CD4-positive, CD25-positive, alpha-beta regulatory T cell (primary cell): ENCODE measurements around the gene TMEM158. TPM values are rescaled to one million over a fixed set of nuclear protein-coding genes. Genes with fewer than 3 reads are reported as not detected.

Source experiments
- ATAC-seq, 2 donors: fragments of 150-1000 bp; cut with Tn5 transposase; one replicate each; pipeline ENCODE4 v1.10.0; 2021; ENCODE audit warnings: low read depth in 2 of 2, moderate number of reproducible peaks in 2 of 2, moderate library complexity in 1 of 2
- DNase-seq, 3 donors: peaks; one replicate each; pipeline versions ENCODE4 v3.0.0 to v3.0.0-alpha.2; 2012 to 2022; ENCODE audit warnings: mixed read lengths in 1 of 3
- H3K27ac ChIP-seq: one replicate; pipeline ENCODE4 v1.7.0; 2013; ENCODE audit warnings: mild to moderate bottlenecking, low read length; ENCODE audit not compliant: insufficient read depth, poor library complexity, severe bottlenecking
- H3K27me3 ChIP-seq: one replicate; pipeline ENCODE4 v1.7.0; 2013; ENCODE audit warnings: low read length; ENCODE audit not compliant: control insufficient read depth, insufficient read depth
- H3K36me3 ChIP-seq: one replicate; pipeline ENCODE4 v1.7.0; 2013; ENCODE audit warnings: mild to moderate bottlenecking, low read length, moderate library complexity; ENCODE audit not compliant: control insufficient read depth, insufficient read depth
- H3K4me1 ChIP-seq: 2 replicates; pipeline ENCODE4 v1.7.0; 2013; ENCODE audit warnings: mild to moderate bottlenecking, low read length; ENCODE audit not compliant: insufficient read depth, control insufficient read depth, poor library complexity, severe bottlenecking
- H3K4me3 ChIP-seq: one replicate; pipeline ENCODE4 v1.7.0; 2013; ENCODE audit warnings: low read depth, mild to moderate bottlenecking, low read length, moderate library complexity
- H3K9me3 ChIP-seq, 2 experiments: 1 replicate in 1 of 2; 2 replicates in 1 of 2; pipeline ENCODE4 v1.7.0; 2013; ENCODE audit warnings: low read length in 2 of 2, mild to moderate bottlenecking in 1 of 2, moderate library complexity in 1 of 2; ENCODE audit not compliant: control insufficient read depth in 2 of 2
- H3K27ac Mint-ChIP-seq, 3 donors: one replicate each; pipeline ENCODE4 v1.8.0; 2020 to 2022; ENCODE audit warnings: mild to moderate bottlenecking in 3 of 3, mixed read lengths in 3 of 3, moderate library complexity in 2 of 3
- H3K27me3 Mint-ChIP-seq: one replicate; pipeline ENCODE4 v1.8.0; 2022; ENCODE audit warnings: mild to moderate bottlenecking, mixed read lengths
- H3K36me3 Mint-ChIP-seq: one replicate; pipeline ENCODE4 v1.8.0; 2020; ENCODE audit warnings: mixed read lengths
- H3K4me1 Mint-ChIP-seq, 4 donors: one replicate each; pipeline ENCODE4 v1.8.0; 2020 to 2022; ENCODE audit warnings: mixed read lengths in 4 of 4, mild to moderate bottlenecking in 1 of 4
- H3K4me3 Mint-ChIP-seq, 4 donors: one replicate each; pipeline ENCODE4 v1.8.0; 2020 to 2022; ENCODE audit warnings: mild to moderate bottlenecking in 4 of 4, mixed read lengths in 4 of 4, moderate library complexity in 3 of 4
- H3K9me3 Mint-ChIP-seq, 7 donors: one replicate each; pipeline ENCODE4 v1.8.0; 2020 to 2022; ENCODE audit warnings: mixed read lengths in 7 of 7, mild to moderate bottlenecking in 3 of 7, moderate library complexity in 2 of 7
- polyA plus RNA-seq, 4 donors: library from polyadenylated mRNA; unstranded; fragments of 300-500 nt; fragmentation: Illumina TruSeq; gene quantifications; one replicate each; pipeline ENCODE4 v1.2.3, GENCODE V29; 2021
- total RNA-seq: library from RNA; stranded (reverse); gene quantifications from one replicate; pipeline ENCODE4 v1.2.3, GENCODE V29; 2022

Gene TMEM158
- total and polyA plus RNA-seq, 5 donors from 2014 or later: 0.57 TPM; not detected in 4

DNA sequence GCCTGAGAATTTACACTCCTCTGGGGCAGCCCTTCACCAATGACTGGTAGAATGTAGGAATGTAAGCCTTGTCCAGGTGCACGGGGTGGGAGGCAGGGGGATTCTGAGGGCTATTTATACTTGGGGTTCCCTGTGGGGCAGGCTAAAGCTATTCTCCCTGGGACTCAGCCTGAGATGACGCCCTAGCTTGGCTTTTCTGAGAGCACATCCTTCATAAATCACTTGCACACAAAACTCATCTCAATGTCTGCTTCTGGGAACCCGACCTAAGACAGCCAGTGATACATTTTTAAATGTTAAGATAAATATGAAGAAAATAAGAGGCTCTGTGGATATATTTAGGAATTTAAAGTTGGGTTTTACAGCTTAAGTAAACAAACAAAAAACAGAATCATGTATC, 16.6 kb downstream of the TMEM158 start:
- Histone ChIP-seq H3K27me3 (no peaks in the 10 kb centered on the region), H3K9me3 (no peaks in the 10 kb centered on the region), H3K27ac (no peak overlapping the region), H3K36me3 (no peaks in the 10 kb centered on the region), H3K4me3 (no peak overlapping the region), H3K4me1 (peaks cover 15% of the 10 kb centered on the region)
- DNase-seq: no peak
- H3K4me3 Mint-ChIP-seq: peak overlapping the region in 1 of 4 donors; percentile 9
- peaks cover 37% of the 10 kb centered on the region for H3K27me3 Mint-ChIP-seq
- H3K4me1 Mint-ChIP-seq: peaks cover 0 to 22% (median 8%) of the 10 kb centered on the region in 4 donors
- H3K27ac Mint-ChIP-seq: no peak overlapping the region
- H3K9me3 Mint-ChIP-seq: no peaks in the 10 kb centered on the region
- H3K36me3 Mint-ChIP-seq: no peaks in the 10 kb centered on the region
- ATAC-seq: no peak

- Mint-ChIP-seq H3K4me1 (peaks cover 0 to 22% (median 8%) of the 10 kb centered on the region in 4 donors), H3K36me3 (no peaks in the 10 kb centered on the region), H3K27me3 (peaks cover 32% of the 10 kb centered on the region), H3K9me3 (no peaks in the 10 kb centered on the region), H3K27ac (peak overlapping the region in 1 of 3 donors; percentile 69), H3K4me3 (peak overlapping the region in 1 of 4 donors; percentile 38)
- ATAC-seq (no peak), DNase-seq (peak in 1 of 3 donors; percentile 49)
- H3K4me1 ChIP-seq: peaks cover 15% of the 10 kb centered on the region
- H3K27me3 ChIP-seq: no peaks in the 10 kb centered on the region
- no peaks in the 10 kb centered on the region for H3K9me3 ChIP-seq
- H3K36me3 ChIP-seq: no peaks in the 10 kb centered on the region
- H3K27ac ChIP-seq: no peak overlapping the region
- H3K4me3 ChIP-seq: no peak overlapping the region
These were observed 17.5 kb downstream of the TMEM158 start for GRCh38 chr3:45208586-45208985.

DNA sequence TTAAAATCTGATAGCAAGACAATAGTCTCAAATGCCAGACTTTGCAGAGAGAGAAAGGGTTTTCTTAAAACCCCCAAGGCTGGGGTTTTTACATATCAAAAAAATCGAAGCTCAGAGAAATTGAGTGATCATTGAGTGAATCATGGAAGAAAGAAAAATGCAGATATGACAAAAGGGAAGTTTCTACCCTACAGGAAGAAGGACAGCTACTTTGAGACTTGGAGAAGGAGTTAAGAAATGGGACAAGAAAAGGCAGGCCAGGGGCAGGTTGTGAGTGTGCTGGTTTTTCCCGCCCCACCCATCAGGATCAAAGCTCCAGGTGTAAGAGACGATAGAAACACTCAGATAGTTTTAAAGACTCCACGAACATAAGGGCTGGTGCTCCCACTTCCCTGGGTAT, 18.6 kb downstream of the TMEM158 start:
- H3K9me3 Mint-ChIP-seq: no peaks in the 10 kb centered on the region
- Histone ChIP-seq H3K4me1 (peaks cover 15% of the 10 kb centered on the region), H3K4me3 (no peak overlapping the region), H3K27me3 (no peaks in the 10 kb centered on the region), H3K27ac (no peak overlapping the region), H3K36me3 (no peaks in the 10 kb centered on the region), H3K9me3 (no peaks in the 10 kb centered on the region)
- peaks cover 32% of the 10 kb centered on the region for H3K27me3 Mint-ChIP-seq
- no peak overlapping the region for H3K4me3 Mint-ChIP-seq
- no peak overlapping the region for H3K27ac Mint-ChIP-seq
- H3K36me3 Mint-ChIP-seq: no peaks in the 10 kb centered on the region
- no peak for ATAC-seq
- H3K4me1 Mint-ChIP-seq: peaks cover 0 to 22% (median 8%) of the 10 kb centered on the region in 4 donors
- no peak for DNase-seq

DNA sequence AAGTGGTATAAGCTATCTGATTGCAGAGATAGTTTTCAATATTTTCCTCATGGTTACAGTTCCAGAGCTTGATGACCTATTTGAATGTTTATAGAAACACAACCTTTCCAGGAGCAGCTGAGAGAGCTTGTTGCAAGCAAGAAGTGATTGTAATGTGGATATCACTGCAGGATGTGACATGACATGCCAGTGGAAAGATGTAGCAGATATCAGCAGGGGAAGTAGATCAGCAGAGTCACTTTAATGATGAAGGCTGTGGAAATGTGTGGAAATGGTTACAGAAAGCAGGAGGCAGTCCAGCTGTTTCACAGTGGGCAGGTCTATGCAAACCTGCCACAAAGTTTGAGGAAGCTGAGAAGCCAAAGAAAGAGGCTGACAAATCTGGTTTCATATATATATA, 21.0 kb downstream of the TMEM158 start:
- H3K36me3 Mint-ChIP-seq: no peaks in the 10 kb centered on the region
- H3K4me3 Mint-ChIP-seq: no peak overlapping the region
- H3K27ac Mint-ChIP-seq: no peak overlapping the region
- Histone ChIP-seq H3K4me1 (peaks cover 9% of the 10 kb centered on the region), H3K9me3 (no peaks in the 10 kb centered on the region), H3K27me3 (no peaks in the 10 kb centered on the region), H3K36me3 (no peaks in the 10 kb centered on the region), H3K27ac (no peak overlapping the region), H3K4me3 (no peak overlapping the region)
- ATAC-seq (no peak), DNase-seq (no peak)
- no peaks in the 10 kb centered on the region for H3K9me3 Mint-ChIP-seq
- peaks cover 0 to 16% (median 8%) of the 10 kb centered on the region in 4 donors for H3K4me1 Mint-ChIP-seq
- peaks cover 25% of the 10 kb centered on the region for H3K27me3 Mint-ChIP-seq

DNA sequence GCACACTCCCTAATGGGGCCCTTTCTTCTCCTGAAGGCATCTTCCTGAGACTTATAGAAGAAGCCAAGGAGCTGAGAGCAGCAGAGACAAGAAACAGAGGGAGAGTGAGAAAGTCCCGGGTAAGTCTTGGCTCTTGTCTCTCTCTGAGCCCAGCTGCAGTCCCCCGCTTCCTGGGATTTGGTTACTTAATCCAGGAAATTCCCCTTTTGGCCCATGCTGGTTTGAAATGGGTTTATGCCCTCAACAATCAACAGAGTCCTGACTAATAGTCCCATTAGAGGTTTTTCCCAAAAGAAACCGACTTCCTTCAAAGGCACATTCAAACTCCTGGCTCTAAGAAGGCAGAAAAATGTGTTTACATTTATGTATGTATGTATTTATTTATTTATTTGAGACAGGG, 22.0 kb downstream of the TMEM158 start:
- ATAC-seq: no peak
- no peaks in the 10 kb centered on the region for H3K9me3 Mint-ChIP-seq
- peak overlapping the region in 1 of 3 donors; percentile 6 for H3K27ac Mint-ChIP-seq
- no peak overlapping the region for H3K4me3 Mint-ChIP-seq
- H3K36me3 ChIP-seq: no peaks in the 10 kb centered on the region
- DNase-seq: no peak
- H3K9me3 ChIP-seq: no peaks in the 10 kb centered on the region
- no peaks in the 10 kb centered on the region for H3K27me3 ChIP-seq
- H3K36me3 Mint-ChIP-seq: no peaks in the 10 kb centered on the region
- peaks cover 0 to 14% (median 8%) of the 10 kb centered on the region in 4 donors for H3K4me1 Mint-ChIP-seq
- H3K4me1 ChIP-seq: peaks cover 9% of the 10 kb centered on the region
- H3K27ac ChIP-seq: no peak overlapping the region
- no peak overlapping the region for H3K4me3 ChIP-seq
- peaks cover 24% of the 10 kb centered on the region for H3K27me3 Mint-ChIP-seq

DNA sequence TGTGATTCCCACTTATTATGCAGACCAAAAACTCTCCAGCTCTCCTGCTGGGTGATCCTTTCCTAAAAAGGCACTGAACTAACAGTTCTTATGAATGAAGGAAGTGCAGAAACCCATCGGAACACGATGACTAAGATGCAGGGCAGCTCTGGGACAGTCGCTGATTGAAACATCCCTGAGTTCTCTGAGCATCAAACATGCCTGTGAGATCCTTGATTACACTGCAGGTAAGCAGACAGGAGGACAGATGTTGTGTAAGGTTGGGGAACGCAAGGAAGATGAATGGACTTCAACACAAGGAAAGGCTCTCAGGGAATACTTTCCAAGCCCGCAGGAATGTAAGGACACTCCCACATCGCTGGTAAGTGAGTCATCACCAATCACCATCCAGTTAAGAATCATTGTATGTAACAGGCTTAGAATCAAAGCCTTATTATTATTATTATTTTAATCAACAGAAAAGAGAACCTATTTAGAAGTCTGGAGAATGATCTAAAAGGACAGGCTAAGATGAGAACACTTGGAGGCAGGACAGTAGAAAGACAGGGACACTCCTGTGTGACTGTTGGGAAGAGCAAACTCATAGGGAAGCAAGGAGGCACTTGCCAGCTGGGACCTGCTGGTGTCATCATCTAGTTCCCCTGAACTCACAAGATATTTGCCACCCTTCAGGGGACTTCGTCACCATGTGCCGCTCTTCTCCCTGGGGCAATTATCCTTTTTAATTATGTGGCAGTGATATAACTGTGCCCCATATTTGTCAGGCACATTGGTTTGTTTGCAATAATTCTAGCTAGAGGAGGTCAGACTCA, 26.0 kb downstream of the TMEM158 start:
- H3K36me3 ChIP-seq: no peaks in the 10 kb centered on the region
- Mint-ChIP-seq H3K9me3 (no peaks in the 10 kb centered on the region), H3K27me3 (peaks cover 27% of the 10 kb centered on the region), H3K4me3 (no peak overlapping the region), H3K4me1 (no peaks in the 10 kb centered on the region), H3K27ac (no peak overlapping the region), H3K36me3 (peaks cover 3% of the 10 kb centered on the region)
- no peak overlapping the region for H3K27ac ChIP-seq
- ATAC-seq (no peak), DNase-seq (no peak)
- H3K4me3 ChIP-seq: no peak overlapping the region
- H3K27me3 ChIP-seq: peaks cover 4% of the 10 kb centered on the region
- no peaks in the 10 kb centered on the region for H3K4me1 ChIP-seq
- no peaks in the 10 kb centered on the region for H3K9me3 ChIP-seq

DNA sequence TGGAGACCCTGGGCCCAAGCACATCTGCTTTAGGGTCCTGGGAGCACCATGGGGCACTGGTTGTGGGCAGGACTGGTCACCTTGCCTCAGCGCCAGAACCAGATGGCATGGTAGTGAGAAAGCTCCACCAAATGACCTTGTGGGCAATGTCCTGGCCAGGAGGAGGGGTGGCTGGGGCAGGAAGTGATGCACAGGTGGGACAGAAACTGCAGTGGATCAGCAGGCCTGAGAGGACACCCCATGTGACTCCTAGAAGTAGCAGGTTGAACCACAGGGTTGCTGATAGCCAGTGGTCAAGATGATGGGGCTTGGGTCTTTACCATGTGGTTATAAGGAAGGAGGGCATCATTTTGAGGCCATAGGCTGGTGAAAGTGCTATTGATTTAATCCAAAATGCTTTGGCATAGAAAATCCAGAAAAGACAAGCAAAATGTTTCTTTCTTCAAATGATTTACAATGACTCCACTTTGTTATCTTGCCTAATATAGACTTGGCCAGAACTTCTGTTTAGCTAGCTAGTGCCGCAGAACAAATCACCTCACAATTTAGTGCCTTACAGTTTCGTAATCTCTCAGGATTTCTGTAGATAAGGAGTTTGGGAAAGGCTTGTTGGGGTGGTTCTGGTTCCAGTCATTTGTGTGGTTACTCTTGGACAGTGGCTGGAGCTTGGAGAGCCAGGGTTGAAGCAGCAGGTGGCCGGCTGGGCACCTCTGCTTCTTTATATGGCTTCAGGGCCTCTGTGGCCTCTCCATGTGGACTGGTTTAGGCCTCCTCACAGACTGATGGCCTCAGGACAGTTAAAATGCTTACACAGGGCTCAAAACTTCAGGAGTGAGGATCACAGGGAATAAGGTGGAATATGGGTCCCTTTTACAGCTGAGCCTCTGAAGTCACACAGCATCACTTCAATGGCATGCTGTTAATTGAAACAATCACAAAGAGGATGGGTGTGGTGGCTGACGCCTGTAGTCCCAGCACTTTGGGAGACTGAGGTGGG, 27.5 kb downstream of the TMEM158 start:
- no peak for DNase-seq
- no peak overlapping the region for H3K27ac ChIP-seq
- no peaks in the 10 kb centered on the region for H3K9me3 ChIP-seq
- no peak for ATAC-seq
- H3K27ac Mint-ChIP-seq: no peak overlapping the region
- no peaks in the 10 kb centered on the region for H3K36me3 ChIP-seq
- H3K36me3 Mint-ChIP-seq: peaks cover 3% of the 10 kb centered on the region
- no peaks in the 10 kb centered on the region for H3K9me3 Mint-ChIP-seq
- H3K27me3 ChIP-seq: peaks cover 6% of the 10 kb centered on the region
- H3K4me3 ChIP-seq: no peak overlapping the region
- peaks cover 22% of the 10 kb centered on the region for H3K27me3 Mint-ChIP-seq
- H3K4me1 ChIP-seq: no peaks in the 10 kb centered on the region
- H3K4me1 Mint-ChIP-seq: no peaks in the 10 kb centered on the region
- no peak overlapping the region for H3K4me3 Mint-ChIP-seq
